Large intestine (tissue), 3 donors: ENCODE measurements around the gene NECTIN1. TPM values are rescaled to one million over a fixed set of nuclear protein-coding genes. Genes with fewer than 3 reads are reported as not detected.
A peak's percentile ranks its signal among the peaks of the same experiment; 100 is the strongest.

Experiments used
- DNase-seq, 2 donors: peaks; one replicate each; pipeline versions ENCODE4 v3.0.0 to v3.0.0-alpha.2; 2013
- H3K27ac ChIP-seq: one replicate; pipeline ENCODE4 v1.5.1; 2013; ENCODE audit warnings: low read length
- H3K27me3 ChIP-seq: 2 replicates; pipeline ENCODE4 v1.6.1; 2013; ENCODE audit warnings: low read length; ENCODE audit not compliant: control insufficient read depth, insufficient read depth
- H3K36me3 ChIP-seq: 2 replicates; pipeline ENCODE4 v1.6.1; 2013; ENCODE audit warnings: low read length; ENCODE audit not compliant: control insufficient read depth, insufficient read depth
- H3K4me1 ChIP-seq: one replicate; pipeline ENCODE4 v1.6.1; 2013; ENCODE audit warnings: low read length; ENCODE audit not compliant: control insufficient read depth, insufficient read depth
- H3K4me3 ChIP-seq: one replicate; pipeline ENCODE4 v1.5.1; 2013; ENCODE audit warnings: low read length
- H3K9me3 ChIP-seq: one replicate; pipeline ENCODE4 v1.6.1; 2013; ENCODE audit warnings: mild to moderate bottlenecking, low read depth, low read length, moderate library complexity; ENCODE audit not compliant: control insufficient read depth
- WGBS: methylation state at CpG from one replicate; pipeline ENCODE4 v1.1.5; 2013; ENCODE audit warnings: low lambda C conversion rate; ENCODE audit not compliant: insufficient coverage; 5-methylcytosine and 5-hydroxymethylcytosine counted together
- polyA plus RNA-seq: library from polyadenylated mRNA; unstranded; fragments of 120-200 nt; gene quantifications from one replicate; pipeline ENCODE4 v1.2.1, GENCODE V29; 2013

Gene NECTIN1
- polyA plus RNA-seq, 1 donor = 35.4 TPM

GRCh38 chr11:119673052-119673758 is 55.8 kb downstream of the NECTIN1 start:
- H3K36me3 ChIP-seq = peaks cover 43% of the 10 kb centered on the region
- H3K27me3 ChIP-seq = no peaks in the 10 kb centered on the region
- no CpG with 5 or more reads among the region's 13 CpGs for WGBS
- DNase-seq = no peak
- peaks cover 10% of the 10 kb centered on the region for H3K9me3 ChIP-seq
- H3K27ac ChIP-seq = no peak overlapping the region
- no peaks in the 10 kb centered on the region for H3K4me1 ChIP-seq
- no peak overlapping the region for H3K4me3 ChIP-seq

- Histone ChIP-seq H3K27ac (no peak overlapping the region), H3K4me1 (no peaks in the 10 kb centered on the region), H3K9me3 (peaks cover 4% of the 10 kb centered on the region), H3K36me3 (peaks cover 37% of the 10 kb centered on the region), H3K27me3 (no peaks in the 10 kb centered on the region), H3K4me3 (no peak overlapping the region)
- DNase-seq = no peak
- no CpG with 5 or more reads among the region's 7 CpGs for WGBS
These were observed 56.4 kb downstream of the NECTIN1 start for GRCh38 chr11:119672597-119672996.

- Histone ChIP-seq H3K4me1 (no peaks in the 10 kb centered on the region), H3K27ac (peak overlapping the region; percentile 20), H3K9me3 (no peaks in the 10 kb centered on the region), H3K36me3 (peaks cover 28% of the 10 kb centered on the region), H3K4me3 (no peak overlapping the region), H3K27me3 (no peaks in the 10 kb centered on the region)
- no CpG with 5 or more reads among the region's 12 CpGs for WGBS
- peak in 1 of 2 donors; percentile 43 for DNase-seq
These were observed 57.4 kb downstream of the NECTIN1 start for GRCh38 chr11:119671561-119672015.

GRCh38 chr11:119671051-119671450 is 57.9 kb downstream of the NECTIN1 start:
- Histone ChIP-seq H3K4me1 (no peaks in the 10 kb centered on the region), H3K27ac (peak overlapping the region; percentile 20), H3K36me3 (peaks cover 23% of the 10 kb centered on the region), H3K9me3 (no peaks in the 10 kb centered on the region), H3K4me3 (no peak overlapping the region), H3K27me3 (no peaks in the 10 kb centered on the region)
- DNase-seq = peak; percentile 70 to 75
- no CpG with 5 or more reads among the region's 5 CpGs for WGBS

GRCh38 chr11:119669487-119669886 is 59.5 kb downstream of the NECTIN1 start:
- Histone ChIP-seq H3K4me3 (no peak overlapping the region), H3K27ac (no peak overlapping the region), H3K36me3 (peaks cover 19% of the 10 kb centered on the region), H3K4me1 (no peaks in the 10 kb centered on the region), H3K27me3 (no peaks in the 10 kb centered on the region), H3K9me3 (peaks cover 7% of the 10 kb centered on the region)
- no peak for DNase-seq
- no CpG with 5 or more reads among the region's 5 CpGs for WGBS

GRCh38 chr11:119668676-119669075 is 60.3 kb downstream of the NECTIN1 start:
- Histone ChIP-seq H3K9me3 (peaks cover 8% of the 10 kb centered on the region), H3K36me3 (peaks cover 16% of the 10 kb centered on the region), H3K27ac (no peak overlapping the region), H3K27me3 (no peaks in the 10 kb centered on the region), H3K4me3 (no peak overlapping the region), H3K4me1 (peaks cover 7% of the 10 kb centered on the region)
- no CpG with 5 or more reads among the region's 1 CpG for WGBS
- DNase-seq = no peak

GRCh38 chr11:119666463-119667131 is 62.4 kb downstream of the NECTIN1 start:
- peaks cover 8% of the 10 kb centered on the region for H3K36me3 ChIP-seq
- no peaks in the 10 kb centered on the region for H3K27me3 ChIP-seq
- H3K4me3 ChIP-seq = no peak overlapping the region
- WGBS = no CpG with 5 or more reads among the region's 17 CpGs
- DNase-seq = peak; percentile 49 to 59
- H3K4me1 ChIP-seq = peaks cover 9% of the 10 kb centered on the region
- H3K9me3 ChIP-seq = peaks cover 8% of the 10 kb centered on the region
- H3K27ac ChIP-seq = no peak overlapping the region

- no peak overlapping the region for H3K4me3 ChIP-seq
- H3K36me3 ChIP-seq = peaks cover 8% of the 10 kb centered on the region
- DNase-seq = no peak
- whole genome bisulfite sequencing = no CpG with 5 or more reads among the region's 10 CpGs
- peaks cover 9% of the 10 kb centered on the region for H3K4me1 ChIP-seq
- H3K9me3 ChIP-seq = peaks cover 8% of the 10 kb centered on the region
- H3K27ac ChIP-seq = no peak overlapping the region
- H3K27me3 ChIP-seq = no peaks in the 10 kb centered on the region
These were observed 62.9 kb downstream of the NECTIN1 start for GRCh38 chr11:119666061-119666460.

GRCh38 chr11:119664701-119665420 is 64.1 kb downstream of the NECTIN1 start:
- Histone ChIP-seq H3K27me3 (no peaks in the 10 kb centered on the region), H3K4me1 (peaks cover 9% of the 10 kb centered on the region), H3K9me3 (peaks cover 8% of the 10 kb centered on the region), H3K4me3 (no peak overlapping the region), H3K27ac (no peak overlapping the region), H3K36me3 (peaks cover 8% of the 10 kb centered on the region)
- no peak for DNase-seq
- WGBS = no CpG with 5 or more reads among the region's 44 CpGs

- Histone ChIP-seq H3K36me3 (peaks cover 8% of the 10 kb centered on the region), H3K9me3 (peaks cover 8% of the 10 kb centered on the region), H3K4me3 (no peak overlapping the region), H3K27me3 (no peaks in the 10 kb centered on the region), H3K4me1 (peaks cover 9% of the 10 kb centered on the region), H3K27ac (no peak overlapping the region)
- peak; percentile 64 to 86 for DNase-seq
- no CpG with 5 or more reads among the region's 9 CpGs for WGBS
These were observed 64.9 kb downstream of the NECTIN1 start for GRCh38 chr11:119664063-119664572.
